ENCODE measurements around the gene CIB4. TPM values are rescaled to one million over a fixed set of nuclear protein-coding genes. Genes with fewer than 3 reads are reported as not detected.

The CIB4 gene
- total and polyA plus RNA-seq, 9 of the 15 experiments (the other 6 are each of a cell fraction or from before 2014, with no cell fraction given), result not detected

DNA sequence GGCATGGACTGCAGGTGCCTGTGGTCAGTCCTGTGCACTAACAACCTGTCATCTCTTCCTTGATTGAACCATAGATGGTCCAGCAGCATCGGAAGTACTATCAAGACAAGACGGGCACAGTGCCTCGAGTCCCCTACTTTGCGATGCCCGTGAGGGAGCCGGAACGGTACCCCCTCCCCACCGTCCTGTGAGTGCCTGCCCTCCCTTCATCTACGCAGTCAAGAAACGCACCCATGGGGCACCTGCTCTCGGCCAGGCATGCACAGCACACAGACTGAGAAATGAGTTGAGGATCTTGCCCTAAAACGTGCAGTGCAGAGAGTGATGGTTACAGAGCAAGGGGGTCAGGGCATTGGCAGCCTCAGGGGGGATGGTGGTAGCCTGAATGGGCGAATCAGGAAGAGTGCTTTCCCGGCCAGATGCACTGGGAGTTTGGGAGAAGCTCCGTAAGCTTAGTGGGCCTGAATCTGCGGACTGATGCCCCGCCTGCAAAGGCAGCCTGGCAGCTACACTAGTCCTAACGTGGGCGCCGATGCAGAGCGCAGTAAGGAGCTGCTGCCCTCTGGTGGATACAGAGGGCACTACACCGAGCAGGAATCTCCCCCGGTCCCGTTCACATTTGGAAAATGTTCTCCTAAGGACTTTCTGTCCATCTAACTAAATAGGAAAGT, 63.6 kb downstream of the CIB4 start:
- POLR2A ChIA-PET, result interaction anchor here (0.5 to 2.0 kb wide), 4 partner anchors 19 to 567 kb away, joined by 3 to 6 read pairs (median 4); no protein-coding TSS in a partner anchor
- 0 out of 2 replicates have a peak, but pooled peaks have one; percentile 64 for TF ChIP-seq XRCC5 (IDR thresholded peaks at IDR 0.05; ENCODE audit: low read depth, low read length)
- no peak for TF ChIP-seq TSC22D4 (tag; IDR thresholded peaks at IDR 0.05)
- TF ChIP-seq ZNF24 (IDR thresholded peaks at IDR 0.05), result no peak
- no peak; the same call in 1 of the 2 replicates for TF ChIP-seq CTBP1 (IDR thresholded peaks at IDR 0.05; ENCODE audit: borderline replicate concordance)
- TF ChIP-seq, protein P1, sequence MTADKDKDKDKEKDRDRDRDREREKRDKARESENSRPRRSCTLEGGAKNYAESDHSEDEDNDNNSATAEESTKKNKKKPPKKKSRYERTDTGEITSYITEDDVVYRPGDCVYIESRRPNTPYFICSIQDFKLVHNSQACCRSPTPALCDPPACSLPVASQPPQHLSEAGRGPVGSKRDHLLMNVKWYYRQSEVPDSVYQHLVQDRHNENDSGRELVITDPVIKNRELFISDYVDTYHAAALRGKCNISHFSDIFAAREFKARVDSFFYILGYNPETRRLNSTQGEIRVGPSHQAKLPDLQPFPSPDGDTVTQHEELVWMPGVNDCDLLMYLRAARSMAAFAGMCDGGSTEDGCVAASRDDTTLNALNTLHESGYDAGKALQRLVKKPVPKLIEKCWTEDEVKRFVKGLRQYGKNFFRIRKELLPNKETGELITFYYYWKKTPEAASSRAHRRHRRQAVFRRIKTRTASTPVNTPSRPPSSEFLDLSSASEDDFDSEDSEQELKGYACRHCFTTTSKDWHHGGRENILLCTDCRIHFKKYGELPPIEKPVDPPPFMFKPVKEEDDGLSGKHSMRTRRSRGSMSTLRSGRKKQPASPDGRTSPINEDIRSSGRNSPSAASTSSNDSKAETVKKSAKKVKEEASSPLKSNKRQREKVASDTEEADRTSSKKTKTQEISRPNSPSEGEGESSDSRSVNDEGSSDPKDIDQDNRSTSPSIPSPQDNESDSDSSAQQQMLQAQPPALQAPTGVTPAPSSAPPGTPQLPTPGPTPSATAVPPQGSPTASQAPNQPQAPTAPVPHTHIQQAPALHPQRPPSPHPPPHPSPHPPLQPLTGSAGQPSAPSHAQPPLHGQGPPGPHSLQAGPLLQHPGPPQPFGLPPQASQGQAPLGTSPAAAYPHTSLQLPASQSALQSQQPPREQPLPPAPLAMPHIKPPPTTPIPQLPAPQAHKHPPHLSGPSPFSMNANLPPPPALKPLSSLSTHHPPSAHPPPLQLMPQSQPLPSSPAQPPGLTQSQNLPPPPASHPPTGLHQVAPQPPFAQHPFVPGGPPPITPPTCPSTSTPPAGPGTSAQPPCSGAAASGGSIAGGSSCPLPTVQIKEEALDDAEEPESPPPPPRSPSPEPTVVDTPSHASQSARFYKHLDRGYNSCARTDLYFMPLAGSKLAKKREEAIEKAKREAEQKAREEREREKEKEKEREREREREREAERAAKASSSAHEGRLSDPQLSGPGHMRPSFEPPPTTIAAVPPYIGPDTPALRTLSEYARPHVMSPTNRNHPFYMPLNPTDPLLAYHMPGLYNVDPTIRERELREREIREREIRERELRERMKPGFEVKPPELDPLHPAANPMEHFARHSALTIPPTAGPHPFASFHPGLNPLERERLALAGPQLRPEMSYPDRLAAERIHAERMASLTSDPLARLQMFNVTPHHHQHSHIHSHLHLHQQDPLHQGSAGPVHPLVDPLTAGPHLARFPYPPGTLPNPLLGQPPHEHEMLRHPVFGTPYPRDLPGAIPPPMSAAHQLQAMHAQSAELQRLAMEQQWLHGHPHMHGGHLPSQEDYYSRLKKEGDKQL (CRISPR knock-in tag; IDR thresholded peaks at IDR 0.05; ENCODE audit: borderline replicate concordance), result no peak
- TF ChIP-seq RAD21 (CRISPR knock-in tag; conservative IDR thresholded peaks at IDR 0.05 in 1 of 2, IDR thresholded peaks at IDR 0.05 in 1 of 2), result peak; percentile 88 to 92
- TF ChIP-seq, protein P2, sequence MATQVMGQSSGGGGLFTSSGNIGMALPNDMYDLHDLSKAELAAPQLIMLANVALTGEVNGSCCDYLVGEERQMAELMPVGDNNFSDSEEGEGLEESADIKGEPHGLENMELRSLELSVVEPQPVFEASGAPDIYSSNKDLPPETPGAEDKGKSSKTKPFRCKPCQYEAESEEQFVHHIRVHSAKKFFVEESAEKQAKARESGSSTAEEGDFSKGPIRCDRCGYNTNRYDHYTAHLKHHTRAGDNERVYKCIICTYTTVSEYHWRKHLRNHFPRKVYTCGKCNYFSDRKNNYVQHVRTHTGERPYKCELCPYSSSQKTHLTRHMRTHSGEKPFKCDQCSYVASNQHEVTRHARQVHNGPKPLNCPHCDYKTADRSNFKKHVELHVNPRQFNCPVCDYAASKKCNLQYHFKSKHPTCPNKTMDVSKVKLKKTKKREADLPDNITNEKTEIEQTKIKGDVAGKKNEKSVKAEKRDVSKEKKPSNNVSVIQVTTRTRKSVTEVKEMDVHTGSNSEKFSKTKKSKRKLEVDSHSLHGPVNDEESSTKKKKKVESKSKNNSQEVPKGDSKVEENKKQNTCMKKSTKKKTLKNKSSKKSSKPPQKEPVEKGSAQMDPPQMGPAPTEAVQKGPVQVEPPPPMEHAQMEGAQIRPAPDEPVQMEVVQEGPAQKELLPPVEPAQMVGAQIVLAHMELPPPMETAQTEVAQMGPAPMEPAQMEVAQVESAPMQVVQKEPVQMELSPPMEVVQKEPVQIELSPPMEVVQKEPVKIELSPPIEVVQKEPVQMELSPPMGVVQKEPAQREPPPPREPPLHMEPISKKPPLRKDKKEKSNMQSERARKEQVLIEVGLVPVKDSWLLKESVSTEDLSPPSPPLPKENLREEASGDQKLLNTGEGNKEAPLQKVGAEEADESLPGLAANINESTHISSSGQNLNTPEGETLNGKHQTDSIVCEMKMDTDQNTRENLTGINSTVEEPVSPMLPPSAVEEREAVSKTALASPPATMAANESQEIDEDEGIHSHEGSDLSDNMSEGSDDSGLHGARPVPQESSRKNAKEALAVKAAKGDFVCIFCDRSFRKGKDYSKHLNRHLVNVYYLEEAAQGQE (IDR thresholded peaks at IDR 0.05; ENCODE audit: borderline replicate concordance), result peak; percentile 83
- TF ChIP-seq, protein P2 (CRISPR knock-in tag; IDR thresholded peaks at IDR 0.05; ENCODE audit: low read depth), result no peak

More for the DNA sequence above, 63.6 kb downstream of the CIB4 start:
- Histone ChIP-seq H4K20me1 (replicated peaks; ENCODE audit: control insufficient read depth, insufficient read depth, low read length) (peaks cover 9% of the 10 kb centered on the region), H3K4me1 (replicated peaks in 1 of 2; ENCODE audit: control insufficient read depth in 2 of 2, insufficient read depth in 2 of 2, low read length in 2 of 2) (no peaks in the 10 kb centered on the region; a peak in 1 of 5 replicates), H3K36me3 (ENCODE audit: control insufficient read depth, insufficient read depth, low read length) (no peaks in the 10 kb centered on the region), H3K4me2 (ENCODE audit: insufficient read depth, low read length) (no peak overlapping the region), H2AFZ (ENCODE audit: low read depth, low read length) (no peak overlapping the region), H3K4me3 (no peak overlapping the region), H3K9ac (ENCODE audit: insufficient read depth in 1 of 2, low read depth in 2 of 2, low read length in 2 of 2) (no peak overlapping the region), H3K79me2 (ENCODE audit: control insufficient read depth, insufficient read depth, low read length) (no peaks in the 10 kb centered on the region), H3K9me3 (replicated peaks; ENCODE audit: control insufficient read depth, insufficient read depth, low read depth, low read length) (no peaks in the 10 kb centered on the region), H3K27me3 (ENCODE audit: control insufficient read depth in 2 of 2, insufficient read depth in 2 of 2, low read length in 2 of 2) (peaks cover 39 to 96% of the 10 kb centered on the region in 2 experiments), H3K9me1 (ENCODE audit: control insufficient read depth, insufficient read depth, low read length) (no peaks in the 10 kb centered on the region), H3K27ac (ENCODE audit: extremely low read depth, low read depth, low read length) (no peak overlapping the region)
- in situ Hi-C loops (cut with MboI), result no loop called here
- intact Hi-C loops (cut with micrococcal nuclease), result loop anchor here (1.0 kb wide), 2 partner anchors 56 to 105 kb away; no protein-coding TSS in a partner anchor
- DNase-seq (ENCODE audit: extremely low read depth in 1 of 4, low spot score in 3 of 4) (peak; percentile 74 to 79 (median 78)), FAIRE-seq (peak; percentile 87), ATAC-seq (peak; percentile 92)
- WGBS (ENCODE audit: insufficient coverage, low coverage, missing lambda C conversion rate), result 12% methylated on average over 23 of the region's 24 CpGs
- BruUV-seq (replicated peaks), result no TSS peak
- CTCF ChIA-PET (ENCODE audit: low intra/inter-chr PET ratio), result interaction anchor here (0.6 to 3.5 kb wide), 6 partner anchors 56 to 627 kb away, joined by 3 to 31 read pairs (median 4); no protein-coding TSS in a partner anchor
